ENCODE data around the gene CNR1.

- TF ChIP-seq SMC3 (IDR thresholded peaks at IDR 0.05; ENCODE audit: low read depth, low read length), result no peak
- no peak for TF ChIP-seq POLR2AphosphoS5 (IDR thresholded peaks at IDR 0.05; ENCODE audit: low read depth, low read length)
- TF ChIP-seq MAX (IDR thresholded peaks at IDR 0.05; ENCODE audit: low read depth), result no peak
- no peak for TF ChIP-seq EZH2phosphoT487 (IDR thresholded peaks at IDR 0.05; ENCODE audit: borderline replicate concordance, low read depth)
- no peak for TF ChIP-seq SIN3A (IDR thresholded peaks at IDR 0.05; ENCODE audit: borderline replicate concordance, low read depth, low read length)
- TF ChIP-seq EP300 (IDR thresholded peaks at IDR 0.05; ENCODE audit: borderline replicate concordance in 1 of 2, low read depth in 1 of 2, low read length in 1 of 2), result no peak
- no peak for TF ChIP-seq CTCF (IDR thresholded peaks at IDR 0.05)
- TF ChIP-seq USF2 (IDR thresholded peaks at IDR 0.05; ENCODE audit: borderline replicate concordance, low read depth, low read length), result no peak
- TF ChIP-seq PBX3 (IDR thresholded peaks at IDR 0.05), result no peak
- no peak for TF ChIP-seq RAD21 (IDR thresholded peaks at IDR 0.05; ENCODE audit: low read length)
- no peak for TF ChIP-seq TAF1 (IDR thresholded peaks at IDR 0.05; ENCODE audit: borderline replicate concordance, low read depth, low read length)
- TF ChIP-seq FOXM1 (IDR thresholded peaks at IDR 0.05; ENCODE audit: low read depth), result no peak
- no peak for TF ChIP-seq RFX5 (IDR thresholded peaks at IDR 0.05; ENCODE audit: low read length)
- TF ChIP-seq GATA2 (CRISPR knock-in tag; IDR thresholded peaks at IDR 0.05), result no peak
These were observed 2.1 kb downstream of the CNR1 start for GRCh38 chr6:88164061-88164460.

All from SK-N-SH (cell line).